Dedifferentiated amniotic fluid mesenchymal stem cell (primary cell): ENCODE results near the gene PTGR3.
"Not testable (repeated sequence)": the region's sequence is repeated elsewhere in the genome, so short reads cannot be mapped to it uniquely, and the experiment has no call there.

Experiments used
- DNase-seq: peaks from one replicate; pipeline ENCODE4 v3.0.0-alpha.2; 2016; ENCODE audit errors: extremely low spot score

PTGR3 gene

GRCh38 chr18:75202696-75203365, 6.1 kb downstream of the PTGR3 start:
- no peak for DNase-seq

GRCh38 chr18:75201282-75202270, 7.4 kb downstream of the PTGR3 start:
- no peak for DNase-seq

- DNase-seq = no peak
These were observed 8.2 kb downstream of the PTGR3 start for GRCh38 chr18:75200605-75201280.

- no peak for DNase-seq
These were observed 8.9 kb downstream of the PTGR3 start for GRCh38 chr18:75200071-75200470.

GRCh38 chr18:75199327-75199726, 9.6 kb downstream of the PTGR3 start:
- no peak for DNase-seq

GRCh38 chr18:75198036-75198435, 10.9 kb downstream of the PTGR3 start:
- no peak for DNase-seq

GRCh38 chr18:75192899-75193298, 16.0 kb downstream of the PTGR3 start:
- no peak for DNase-seq

GRCh38 chr18:75189696-75190095, 19.2 kb downstream of the PTGR3 start:
- no peak for DNase-seq

- DNase-seq = not testable (repeated sequence)
These were observed 21.2 kb downstream of the PTGR3 start for GRCh38 chr18:75187702-75188101.

GRCh38 chr18:75185460-75185859, 23.5 kb downstream of the PTGR3 start:
- DNase-seq = no peak

- DNase-seq = no peak
These were observed 24.9 kb downstream of the PTGR3 start for GRCh38 chr18:75183973-75184493.

GRCh38 chr18:75183524-75183923, 25.4 kb downstream of the PTGR3 start:
- DNase-seq = no peak

GRCh38 chr18:75179819-75180600, 28.9 kb downstream of the PTGR3 start:
- DNase-seq = no peak

- no peak for DNase-seq
These were observed 30.6 kb downstream of the PTGR3 start for GRCh38 chr18:75178376-75178775.

GRCh38 chr18:75176849-75177248, 32.1 kb downstream of the PTGR3 start:
- DNase-seq = no peak

- DNase-seq = no peak
These were observed 35.2 kb downstream of the PTGR3 start for GRCh38 chr18:75173738-75174137.

GRCh38 chr18:75173125-75173432, 35.9 kb downstream of the PTGR3 start:
- no peak for DNase-seq

GRCh38 chr18:75172299-75173124, 36.4 kb downstream of the PTGR3 start:
- no peak for DNase-seq

GRCh38 chr18:75170916-75171315, 38.0 kb downstream of the PTGR3 start:
- DNase-seq = no peak

GRCh38 chr18:75170022-75170789, 38.7 kb downstream of the PTGR3 start:
- no peak for DNase-seq
